DOHH2 (cell line): ENCODE measurements around the gene ZNF365.

Source experiments
- H3F3A ChIP-seq: fragments of 200-600 bp; sonication (generic), shearing (Covaris generic); 2 replicates; pipeline ENCODE4 v1.6.0; 2016; ENCODE audit warnings: antibody characterized with exemption, mild to moderate bottlenecking; ENCODE audit not compliant: control insufficient read depth, insufficient read depth
- H3K27ac ChIP-seq: fragments of 200-600 bp; sonication (generic); 2 replicates; pipeline ENCODE4 v1.5.1; 2014; ENCODE audit warnings: low read depth, mild to moderate bottlenecking, low read length, moderate library complexity
- H3K27me3 ChIP-seq: fragments of 200-600 bp; sonication (generic); 2 replicates; pipeline ENCODE4 v1.6.1; 2014; ENCODE audit warnings: mild to moderate bottlenecking, low read length, mixed read lengths; ENCODE audit not compliant: control insufficient read depth
- H3K36me3 ChIP-seq: fragments of 200-600 bp; sonication (generic); 2 replicates; pipeline ENCODE4 v1.6.1; 2014; ENCODE audit warnings: mild to moderate bottlenecking, low read length, moderate library complexity, mixed read lengths; ENCODE audit not compliant: control insufficient read depth
- H3K4me1 ChIP-seq: fragments of 200-600 bp; sonication (generic); 2 replicates; pipeline ENCODE4 v1.6.1; 2014; ENCODE audit warnings: mild to moderate bottlenecking, low read length, mixed read lengths; ENCODE audit not compliant: control insufficient read depth
- H3K4me2 ChIP-seq: fragments of 200-600 bp; sonication (generic); 2 replicates; pipeline ENCODE4 v1.6.0; 2014; ENCODE audit warnings: mild to moderate bottlenecking, low read length, moderate library complexity
- H3K4me3 ChIP-seq: fragments of 200-600 bp; sonication (generic); 2 replicates; pipeline ENCODE4 v1.5.1; 2014; ENCODE audit warnings: mild to moderate bottlenecking, low read length, mixed read lengths
- H3K79me2 ChIP-seq: fragments of 200-600 bp; sonication (generic); 2 replicates; pipeline ENCODE4 v1.6.1; 2014; ENCODE audit warnings: mild to moderate bottlenecking, low read length, mixed read lengths; ENCODE audit not compliant: control insufficient read depth
- H3K9me2 ChIP-seq: fragments of 200-600 bp; sonication (generic); replicated peaks from 2 replicates; pipeline ENCODE4 v1.6.1; 2014; ENCODE audit warnings: mild to moderate bottlenecking, low read length, mixed read lengths; ENCODE audit not compliant: control insufficient read depth
- H3K9me3 ChIP-seq: fragments of 200-600 bp; sonication (generic); 2 replicates; pipeline ENCODE4 v1.6.1; 2014; ENCODE audit warnings: antibody characterized with exemption, low read length, mixed read lengths; ENCODE audit not compliant: control insufficient read depth, insufficient read depth
- H4K20me1 ChIP-seq: fragments of 200-600 bp; sonication (generic); 2 replicates; pipeline ENCODE4 v1.6.0; 2014; ENCODE audit warnings: low read depth, mild to moderate bottlenecking, antibody characterized with exemption, low read length, moderate library complexity; ENCODE audit not compliant: control insufficient read depth, insufficient read depth
- CTCF ChIP-seq: fragments of 200-600 bp; sonication (generic); IDR thresholded peaks from one replicate; pipeline ENCODE4 v1.5.1; 2014; ENCODE audit warnings: antibody characterized with exemption, mild to moderate bottlenecking, low read depth, low read length; ENCODE audit not compliant: poor library complexity, severe bottlenecking
- EZH2phosphoT487 ChIP-seq: fragments of 200-600 bp; sonication (generic); IDR thresholded peaks from 2 replicates; pipeline ENCODE4 v1.6.1; 2017; ENCODE audit warnings: borderline replicate concordance, mild to moderate bottlenecking, antibody characterized with exemption, low read length, moderate library complexity, mixed read lengths

The ZNF365 gene

GRCh38 chr10:62443866-62444265, 69.7 kb downstream of the ZNF365 start:
- H3F3A ChIP-seq, result no peaks in the 10 kb centered on the region
- H3K4me2 ChIP-seq, result no peak overlapping the region
- no peaks in the 10 kb centered on the region for H3K9me3 ChIP-seq
- no peaks in the 10 kb centered on the region for H3K79me2 ChIP-seq
- TF ChIP-seq EZH2phosphoT487 (no peak), CTCF (no peak)
- no peak overlapping the region for H3K4me3 ChIP-seq
- H3K36me3 ChIP-seq, result no peaks in the 10 kb centered on the region
- no peaks in the 10 kb centered on the region for H3K9me2 ChIP-seq
- no peaks in the 10 kb centered on the region for H4K20me1 ChIP-seq
- peaks cover 10% of the 10 kb centered on the region; the same call in 1 of the 2 replicates for H3K27me3 ChIP-seq
- H3K27ac ChIP-seq, result no peak overlapping the region
- no peaks in the 10 kb centered on the region for H3K4me1 ChIP-seq

- H4K20me1 ChIP-seq, result no peaks in the 10 kb centered on the region
- no peaks in the 10 kb centered on the region for H3K4me1 ChIP-seq
- TF ChIP-seq CTCF (no peak), EZH2phosphoT487 (no peak)
- H3F3A ChIP-seq, result no peaks in the 10 kb centered on the region
- peaks cover 13% of the 10 kb centered on the region; the same call in 1 of the 2 replicates for H3K27me3 ChIP-seq
- no peak overlapping the region for H3K4me2 ChIP-seq
- no peaks in the 10 kb centered on the region for H3K79me2 ChIP-seq
- no peaks in the 10 kb centered on the region for H3K9me3 ChIP-seq
- no peaks in the 10 kb centered on the region for H3K9me2 ChIP-seq
- no peaks in the 10 kb centered on the region for H3K36me3 ChIP-seq
- no peak overlapping the region for H3K4me3 ChIP-seq
- no peak overlapping the region for H3K27ac ChIP-seq
Observed at GRCh38 chr10:62446627-62447026, 72.5 kb downstream of the ZNF365 start.

- no peaks in the 10 kb centered on the region for H3K4me1 ChIP-seq
- no peak overlapping the region for H3K4me2 ChIP-seq
Observed at GRCh38 chr10:62450912-62451610, 76.9 kb downstream of the ZNF365 start.

More at GRCh38 chr10:62450912-62451610, 76.9 kb downstream of the ZNF365 start:
- Histone ChIP-seq H3K27ac (no peak overlapping the region), H3K9me3 (no peaks in the 10 kb centered on the region), H3K4me3 (no peak overlapping the region), H3K36me3 (no peaks in the 10 kb centered on the region), H4K20me1 (no peaks in the 10 kb centered on the region), H3K79me2 (no peaks in the 10 kb centered on the region), H3F3A (no peaks in the 10 kb centered on the region), H3K27me3 (0 out of 2 replicates have a peak, but pooled peaks cover 10% of the 10 kb centered on the region), H3K9me2 (no peaks in the 10 kb centered on the region)
- TF ChIP-seq EZH2phosphoT487 (no peak), CTCF (no peak)
